ENCODE data around the gene KLF2.

GRCh38 chr19:16349551-16350152 lies 25.0 kb downstream of the KLF2 start:
- no peak for TF ChIP-seq CTCF (IDR thresholded peaks at IDR 0.05)
- no peak for TF ChIP-seq EP300 (IDR thresholded peaks at IDR 0.05)
- no peak for TF ChIP-seq POLR2A (IDR thresholded peaks at IDR 0.05)
- no peak for TF ChIP-seq POLR2AphosphoS5 (IDR thresholded peaks at IDR 0.05)
